Left lung (tissue), 10 donors: ENCODE data around the gene SAT1. TPM values are rescaled to one million over a fixed set of nuclear protein-coding genes. Genes with fewer than 3 reads are reported as not detected.

Source experiments
- ATAC-seq: fragments of 200-7000 bp; cut with Tn5 transposase; one replicate; pipeline ENCODE4 v1.9.1; 2020; ENCODE audit warnings: moderate library complexity
- DNase-seq, 4 donors: peaks; one replicate each; pipeline ENCODE4 v3.0.0-alpha.2; 2013 to 2020
- H3K27ac ChIP-seq, 2 donors: fragments of 200-600 bp; sonication (generic) in 1 of 2; one replicate each; pipeline versions ENCODE4 v1.5.0 to v1.8.0; 2020 to 2021
- H3K27me3 ChIP-seq, 2 donors: fragments of 200-600 bp; sonication (generic) in 1 of 2; one replicate each; pipeline versions ENCODE4 v1.5.0 to v1.8.0; 2020 to 2021
- H3K36me3 ChIP-seq, 2 donors: fragments of 200-600 bp; sonication (generic) in 1 of 2; one replicate each; pipeline versions ENCODE4 v1.5.0 to v1.8.0; 2020 to 2021
- H3K4me1 ChIP-seq, 2 donors: fragments of 200-600 bp; one replicate each; pipeline ENCODE4 v1.8.0; 2021
- H3K4me3 ChIP-seq, 2 donors: fragments of 200-600 bp; sonication (generic) in 1 of 2; one replicate each; pipeline versions ENCODE4 v1.5.0 to v1.8.0; 2020 to 2021; ENCODE audit warnings: mild to moderate bottlenecking in 1 of 2
- H3K9me3 ChIP-seq, 2 donors: fragments of 200-600 bp; sonication (generic) in 1 of 2; one replicate each; pipeline versions ENCODE4 v1.5.0 to v1.8.0; 2020 to 2021
- intact Hi-C, 2 donors: fragments of 100-400 bp; cut with DNase I; formaldehyde crosslinking; loops; one replicate each; pipeline versions ENCODE4 v1.11.2 to v1.14.2; 2022
- polyA plus RNA-seq, 6 donors: library from polyadenylated mRNA; unstranded; fragments of 120-200 nt; gene quantifications; one replicate each; pipeline ENCODE4 v1.2.1, GENCODE V29; 2013; ENCODE audit not compliant: insufficient read length in 6 of 6
- total RNA-seq, 2 donors: library from RNA; stranded (reverse); fragmentation: NEBNext Ultra II Directional; extraction: Animal tissue kit (Norgen Biotek cat#: 25700); gene quantifications; one replicate each; pipeline ENCODE4 v1.2.1, GENCODE V29; 2021
- TF ChIP-seq, protein P1 (sequence below), 2 donors: fragments of 200-600 bp; sonication (generic) in 1 of 2; IDR thresholded peaks; one replicate each; pipeline versions ENCODE4 v1.5.0 to v1.8.0; 2021; ENCODE audit warnings: antibody characterized with exemption in 2 of 2
- donor health status: DM: no; HTN: yes; CAD: no.
- donor health status: DM: no; HTN: no; CAD: no.

SAT1 gene
- total and polyA plus RNA-seq, 8 donors = 266 to 970 (median 391) TPM

DNA sequence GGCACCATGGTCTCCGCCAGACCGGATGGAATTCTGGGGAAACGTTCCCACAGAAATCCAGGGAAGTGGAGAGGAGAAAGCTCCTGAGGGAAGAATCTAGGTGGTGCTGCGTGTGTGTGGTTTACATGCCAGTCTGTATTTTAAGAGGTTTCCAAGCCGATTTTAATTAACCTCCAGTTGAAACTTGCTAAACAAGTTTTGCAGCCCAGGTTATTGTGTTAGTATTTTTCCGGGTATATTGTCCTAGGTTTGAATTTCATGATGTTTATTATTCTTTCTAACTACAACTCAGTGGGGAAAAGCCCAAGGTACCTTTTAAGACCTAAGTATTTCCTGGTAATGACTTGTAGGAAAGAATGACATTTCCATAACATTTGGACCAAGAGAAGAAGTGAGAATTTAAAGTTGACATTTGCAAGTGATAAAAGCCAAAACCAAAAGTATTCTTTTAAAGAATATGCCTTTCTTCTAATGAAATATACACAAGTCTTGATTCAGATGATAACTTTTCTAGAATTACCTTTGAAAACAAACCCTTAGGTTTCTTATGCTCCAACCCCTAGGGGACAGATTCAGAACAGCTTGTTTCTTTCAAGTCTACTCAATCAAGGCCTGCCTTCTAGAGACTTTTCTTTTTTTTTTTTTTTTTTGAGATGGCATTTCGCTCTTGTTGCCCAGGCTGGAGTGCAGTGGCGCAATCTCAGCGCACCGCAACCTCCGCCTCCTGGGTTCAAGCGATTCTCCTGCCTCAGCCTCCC, 14.6 kb downstream of the SAT1 start:
- Histone ChIP-seq H3K27ac (peak overlapping the region; percentile 48 to 64), H3K4me1 (peaks cover 0 to 10% of the 10 kb centered on the region in 2 donors), H3K36me3 (no peaks in the 10 kb centered on the region), H3K27me3 (no peaks in the 10 kb centered on the region), H3K4me3 (no peak overlapping the region), H3K9me3 (no peaks in the 10 kb centered on the region)
- TF ChIP-seq, protein P1, sequence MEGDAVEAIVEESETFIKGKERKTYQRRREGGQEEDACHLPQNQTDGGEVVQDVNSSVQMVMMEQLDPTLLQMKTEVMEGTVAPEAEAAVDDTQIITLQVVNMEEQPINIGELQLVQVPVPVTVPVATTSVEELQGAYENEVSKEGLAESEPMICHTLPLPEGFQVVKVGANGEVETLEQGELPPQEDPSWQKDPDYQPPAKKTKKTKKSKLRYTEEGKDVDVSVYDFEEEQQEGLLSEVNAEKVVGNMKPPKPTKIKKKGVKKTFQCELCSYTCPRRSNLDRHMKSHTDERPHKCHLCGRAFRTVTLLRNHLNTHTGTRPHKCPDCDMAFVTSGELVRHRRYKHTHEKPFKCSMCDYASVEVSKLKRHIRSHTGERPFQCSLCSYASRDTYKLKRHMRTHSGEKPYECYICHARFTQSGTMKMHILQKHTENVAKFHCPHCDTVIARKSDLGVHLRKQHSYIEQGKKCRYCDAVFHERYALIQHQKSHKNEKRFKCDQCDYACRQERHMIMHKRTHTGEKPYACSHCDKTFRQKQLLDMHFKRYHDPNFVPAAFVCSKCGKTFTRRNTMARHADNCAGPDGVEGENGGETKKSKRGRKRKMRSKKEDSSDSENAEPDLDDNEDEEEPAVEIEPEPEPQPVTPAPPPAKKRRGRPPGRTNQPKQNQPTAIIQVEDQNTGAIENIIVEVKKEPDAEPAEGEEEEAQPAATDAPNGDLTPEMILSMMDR (IDR thresholded peaks at IDR 0.05) = no peak
- ATAC-seq = peak; percentile 76
- intact Hi-C loops = no loop called here
- DNase-seq = peak in 1 of 4 donors; percentile 58

DNA sequence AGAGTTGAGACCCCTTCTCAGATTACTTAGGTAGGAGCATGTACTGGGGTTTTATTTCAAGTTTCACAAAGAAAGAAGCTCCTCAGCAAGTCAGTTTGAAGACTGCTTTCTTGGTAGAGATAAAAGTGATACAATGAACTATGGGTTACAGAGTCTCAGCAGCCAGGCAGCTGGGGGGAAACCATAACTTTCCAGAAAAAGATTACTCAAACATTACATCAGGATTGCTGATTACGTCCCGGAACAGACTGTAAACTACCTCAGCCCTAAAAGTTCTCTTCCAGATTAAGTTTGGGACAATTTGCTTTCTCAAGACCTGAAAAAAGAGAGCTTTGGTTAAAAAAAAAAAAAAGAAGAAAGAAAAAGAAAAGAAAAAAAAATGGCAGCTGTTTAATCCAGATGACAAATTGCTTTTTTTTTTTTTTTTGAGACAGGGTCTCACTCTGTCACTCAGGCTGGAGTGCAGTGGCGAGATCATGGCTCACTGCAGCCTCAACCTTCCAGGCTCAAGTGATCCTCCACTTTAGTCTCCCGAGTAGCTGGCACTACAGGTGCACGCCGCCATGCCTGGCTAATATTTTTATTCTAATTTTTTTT, 16.6 kb downstream of the SAT1 start:
- Histone ChIP-seq H3K36me3 (no peaks in the 10 kb centered on the region), H3K4me3 (no peak overlapping the region), H3K4me1 (peaks cover 4 to 27% of the 10 kb centered on the region in 2 donors), H3K27ac (peak overlapping the region in 1 of 2 donors; percentile 23), H3K27me3 (no peaks in the 10 kb centered on the region), H3K9me3 (no peaks in the 10 kb centered on the region)
- no peak for ATAC-seq
- DNase-seq = no peak
- TF ChIP-seq, protein P1 (IDR thresholded peaks at IDR 0.05) = no peak
- intact Hi-C loops = no loop called here

DNA sequence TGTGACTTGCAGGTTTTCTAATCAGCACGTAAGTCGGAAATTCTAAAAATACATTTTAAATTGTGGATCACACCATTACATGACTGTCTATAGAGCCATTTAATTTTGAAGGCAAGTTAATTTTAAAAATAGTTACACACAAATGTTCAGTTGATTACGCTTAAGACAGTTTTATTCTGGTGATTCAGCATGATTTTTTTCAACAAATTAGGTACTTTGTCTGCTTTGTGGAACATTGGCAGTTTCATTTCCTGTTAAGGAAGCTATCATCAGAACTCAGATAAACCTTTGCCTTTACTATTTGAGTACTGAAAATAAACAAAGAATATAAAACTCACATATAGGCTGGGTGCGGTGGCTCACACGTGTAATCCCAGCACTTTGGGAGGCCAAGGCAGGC, 19.5 kb downstream of the SAT1 start:
- no peak for ATAC-seq
- Histone ChIP-seq H3K4me3 (no peak overlapping the region), H3K27ac (peak overlapping the region; percentile 65 to 73), H3K36me3 (no peaks in the 10 kb centered on the region), H3K4me1 (peaks cover 14 to 28% of the 10 kb centered on the region in 2 donors), H3K9me3 (no peaks in the 10 kb centered on the region), H3K27me3 (no peaks in the 10 kb centered on the region)
- intact Hi-C loops = no loop called here
- DNase-seq = no peak
- TF ChIP-seq, protein P1 (IDR thresholded peaks at IDR 0.05) = no peak

DNA sequence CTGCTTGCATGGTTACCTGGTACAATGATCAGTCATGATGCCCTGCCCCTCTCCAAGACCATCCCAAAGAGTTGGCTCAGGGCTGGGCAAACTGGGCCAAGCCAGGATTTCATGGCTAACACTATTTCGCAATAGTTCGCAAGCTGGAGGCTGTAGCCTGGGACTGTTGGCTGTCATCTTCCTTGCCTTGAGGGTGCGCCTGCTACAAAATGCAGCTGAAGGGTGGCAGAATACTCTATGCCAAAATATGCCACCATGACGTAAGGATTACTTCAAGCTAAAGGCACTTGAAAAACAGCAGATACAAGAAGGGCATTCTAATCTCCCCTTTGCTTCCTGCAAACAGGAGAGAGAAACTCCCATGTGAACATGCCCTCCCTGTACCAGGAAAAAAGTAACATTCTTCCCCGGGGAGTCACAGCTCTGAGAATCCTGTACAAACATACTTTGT, 21.0 kb downstream of the SAT1 start:
- H3K9me3 ChIP-seq = no peaks in the 10 kb centered on the region
- TF ChIP-seq, protein P1 (IDR thresholded peaks at IDR 0.05) = no peak
- intact Hi-C loops = no loop called here

GRCh38 chrX:23804578-23804977, 21.6 kb downstream of the SAT1 start:
- Histone ChIP-seq H3K4me1 (peaks cover 14 to 22% of the 10 kb centered on the region in 2 donors), H3K4me3 (no peak overlapping the region), H3K9me3 (no peaks in the 10 kb centered on the region), H3K27me3 (no peaks in the 10 kb centered on the region), H3K27ac (peak overlapping the region; percentile 65 to 73), H3K36me3 (no peaks in the 10 kb centered on the region)
- TF ChIP-seq, protein P1 (IDR thresholded peaks at IDR 0.05) = no peak
- ATAC-seq (peak; percentile 3), DNase-seq (no peak)
- intact Hi-C loops = no loop called here

More for the DNA sequence above, 21.0 kb downstream of the SAT1 start:
- H3K36me3 ChIP-seq = no peaks in the 10 kb centered on the region
- peak in 1 of 4 donors; percentile 46 for DNase-seq
- peak; percentile 70 for ATAC-seq
- no peaks in the 10 kb centered on the region for H3K27me3 ChIP-seq
- H3K4me1 ChIP-seq = peaks cover 14 to 28% of the 10 kb centered on the region in 2 donors
- H3K4me3 ChIP-seq = no peak overlapping the region
- H3K27ac ChIP-seq = peak overlapping the region; percentile 65 to 73
